Progenitor cell of endocrine pancreas (in vitro differentiated cells): Measurements from ENCODE around the gene ABCA7. TPM values are rescaled to one million over a fixed set of nuclear protein-coding genes. Genes with fewer than 3 reads are reported as not detected.

Experiments
- DNase-seq: peaks from one replicate; pipeline ENCODE4 v3.0.0; 2021; ENCODE audit warnings: low spot score; ENCODE audit not compliant: unreplicated experiment
- H3K27ac Mint-ChIP-seq: 2 replicates; pipeline ENCODE4 v1.8.0; 2021; ENCODE audit warnings: mild to moderate bottlenecking, moderate library complexity, mixed read lengths
- H3K27me3 Mint-ChIP-seq: 2 replicates; pipeline ENCODE4 v1.8.0; 2021; ENCODE audit warnings: mixed read lengths
- H3K36me3 Mint-ChIP-seq: 2 replicates; pipeline ENCODE4 v1.8.0; 2022; ENCODE audit warnings: mixed read lengths; ENCODE audit not compliant: insufficient read depth
- H3K4me1 Mint-ChIP-seq: 2 replicates; pipeline ENCODE4 v1.8.0; 2021; ENCODE audit warnings: low read depth, mixed read lengths
- H3K4me3 Mint-ChIP-seq: 2 replicates; pipeline ENCODE4 v1.8.0; 2021; ENCODE audit warnings: low read depth, mild to moderate bottlenecking, moderate library complexity, mixed read lengths
- H3K9me3 Mint-ChIP-seq: 2 replicates; pipeline ENCODE4 v1.8.0; 2021; ENCODE audit warnings: low read depth, mixed read lengths
- total RNA-seq: library from RNA; stranded (reverse); gene quantifications from 2 replicates; pipeline ENCODE4 v1.2.1, GENCODE V29; 2021
- TF ChIP-seq, protein P1 (sequence below): fragments of 200-600 bp; sonication (generic); IDR thresholded peaks from one replicate; pipeline ENCODE4 v1.5.0; 2021; ENCODE audit warnings: antibody characterized with exemption, mild to moderate bottlenecking; ENCODE audit not compliant: unreplicated experiment

The ABCA7 gene
- total RNA-seq, 1 donor from 2014 or later, result 57.3 TPM

GRCh38 chr19:1009041-1009980, 30.6 kb upstream of the ABCA7 start:
- Mint-ChIP-seq H3K27ac (no peak overlapping the region), H3K9me3 (no peaks in the 10 kb centered on the region), H3K4me3 (no peak overlapping the region), H3K4me1 (no peaks in the 10 kb centered on the region), H3K36me3 (peaks cover 5% of the 10 kb centered on the region), H3K27me3 (peaks cover 3% of the 10 kb centered on the region)
- DNase-seq, result no peak
- TF ChIP-seq, protein P1, sequence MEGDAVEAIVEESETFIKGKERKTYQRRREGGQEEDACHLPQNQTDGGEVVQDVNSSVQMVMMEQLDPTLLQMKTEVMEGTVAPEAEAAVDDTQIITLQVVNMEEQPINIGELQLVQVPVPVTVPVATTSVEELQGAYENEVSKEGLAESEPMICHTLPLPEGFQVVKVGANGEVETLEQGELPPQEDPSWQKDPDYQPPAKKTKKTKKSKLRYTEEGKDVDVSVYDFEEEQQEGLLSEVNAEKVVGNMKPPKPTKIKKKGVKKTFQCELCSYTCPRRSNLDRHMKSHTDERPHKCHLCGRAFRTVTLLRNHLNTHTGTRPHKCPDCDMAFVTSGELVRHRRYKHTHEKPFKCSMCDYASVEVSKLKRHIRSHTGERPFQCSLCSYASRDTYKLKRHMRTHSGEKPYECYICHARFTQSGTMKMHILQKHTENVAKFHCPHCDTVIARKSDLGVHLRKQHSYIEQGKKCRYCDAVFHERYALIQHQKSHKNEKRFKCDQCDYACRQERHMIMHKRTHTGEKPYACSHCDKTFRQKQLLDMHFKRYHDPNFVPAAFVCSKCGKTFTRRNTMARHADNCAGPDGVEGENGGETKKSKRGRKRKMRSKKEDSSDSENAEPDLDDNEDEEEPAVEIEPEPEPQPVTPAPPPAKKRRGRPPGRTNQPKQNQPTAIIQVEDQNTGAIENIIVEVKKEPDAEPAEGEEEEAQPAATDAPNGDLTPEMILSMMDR, result no peak

- TF ChIP-seq, protein P1, result no peak
- no peak for DNase-seq
- H3K36me3 Mint-ChIP-seq, result peaks cover 5% of the 10 kb centered on the region
- no peak overlapping the region for H3K4me3 Mint-ChIP-seq
- peaks cover 2% of the 10 kb centered on the region for H3K27me3 Mint-ChIP-seq
- H3K4me1 Mint-ChIP-seq, result no peaks in the 10 kb centered on the region
- H3K9me3 Mint-ChIP-seq, result no peaks in the 10 kb centered on the region
- no peak overlapping the region for H3K27ac Mint-ChIP-seq
These were observed 29.8 kb upstream of the ABCA7 start for GRCh38 chr19:1009981-1010538.

GRCh38 chr19:1010586-1011510, 29.1 kb upstream of the ABCA7 start:
- Mint-ChIP-seq H3K27me3 (no peaks in the 10 kb centered on the region), H3K9me3 (no peaks in the 10 kb centered on the region), H3K36me3 (peaks cover 5% of the 10 kb centered on the region), H3K4me3 (no peak overlapping the region), H3K4me1 (no peaks in the 10 kb centered on the region), H3K27ac (no peak overlapping the region)
- no peak for DNase-seq
- TF ChIP-seq, protein P1, result no peak

GRCh38 chr19:1011831-1012333, 28.0 kb upstream of the ABCA7 start:
- H3K9me3 Mint-ChIP-seq, result no peaks in the 10 kb centered on the region
- peaks cover 2% of the 10 kb centered on the region for H3K36me3 Mint-ChIP-seq
- peaks cover 1% of the 10 kb centered on the region for H3K4me1 Mint-ChIP-seq
- H3K27me3 Mint-ChIP-seq, result no peaks in the 10 kb centered on the region
- TF ChIP-seq, protein P1, result no peak
- no peak overlapping the region for H3K4me3 Mint-ChIP-seq
- DNase-seq, result no peak
- H3K27ac Mint-ChIP-seq, result no peak overlapping the region

GRCh38 chr19:1012334-1012733, 27.6 kb upstream of the ABCA7 start:
- TF ChIP-seq, protein P1, result no peak
- H3K4me3 Mint-ChIP-seq, result no peak overlapping the region
- H3K4me1 Mint-ChIP-seq, result peaks cover 6% of the 10 kb centered on the region
- DNase-seq, result no peak
- no peaks in the 10 kb centered on the region for H3K36me3 Mint-ChIP-seq
- H3K27ac Mint-ChIP-seq, result no peak overlapping the region
- H3K27me3 Mint-ChIP-seq, result no peaks in the 10 kb centered on the region
- no peaks in the 10 kb centered on the region for H3K9me3 Mint-ChIP-seq
